ENCODE results near the gene ANXA9. TPM values are rescaled to one million over a fixed set of nuclear protein-coding genes. Genes with fewer than 3 reads are reported as not detected.

ANXA9 gene
- total RNA-seq, 1 donor from 2014 or later: not detected

- intact Hi-C loops (cut with micrococcal nuclease): loop anchor here (10.0 kb wide), 1 partner anchor 736 kb away; the partner anchor contains the start of gene ANP32E
- H3K4me1 Mint-ChIP-seq: peaks cover 40% of the 10 kb centered on the region
Observed at GRCh38 chr1:150970808-150971582, 11.1 kb upstream of the ANXA9 start.

GRCh38 chr1:150971583-150972416, 10.3 kb upstream of the ANXA9 start:
- DNase-seq: no peak
- peak overlapping the region; percentile 63 for H3K27ac Mint-ChIP-seq
- intact Hi-C loops (cut with micrococcal nuclease): loop anchor here (10.0 kb wide), 1 partner anchor 737 kb away; the partner anchor contains the start of gene ANP32E

More at GRCh38 chr1:150970808-150971582, 11.1 kb upstream of the ANXA9 start:
- Mint-ChIP-seq H3K36me3 (ENCODE audit: low read depth) (peaks cover 36% of the 10 kb centered on the region), H3K27ac (peak overlapping the region; percentile 63), H3K4me3 (no peak overlapping the region), H3K9me3 (no peaks in the 10 kb centered on the region), H3K27me3 (no peaks in the 10 kb centered on the region)
- TF ChIP-seq CTCF (IDR thresholded peaks at IDR 0.05): no peak
- DNase-seq: no peak
- ChIA-PET CTCF (no interaction called here), POLR2A (interaction anchor here (0.8 kb wide), 1 partner anchor 1084 kb away, joined by 3 read pairs; a partner anchor contains a TSS)
- no peak for ATAC-seq (ENCODE audit: low read depth)

GRCh38 chr1:150972417-150972940, 9.6 kb upstream of the ANXA9 start:
- Mint-ChIP-seq H3K4me3 (peak overlapping the region; percentile 83), H3K4me1 (peaks cover 53% of the 10 kb centered on the region), H3K27ac (peak overlapping the region; percentile 85), H3K9me3 (no peaks in the 10 kb centered on the region), H3K36me3 (ENCODE audit: low read depth) (peaks cover 21% of the 10 kb centered on the region), H3K27me3 (no peaks in the 10 kb centered on the region)
- ATAC-seq (ENCODE audit: low read depth) (no peak), DNase-seq (no peak)
- POLR2A ChIA-PET: interaction anchor here (0.6 to 2.1 kb wide), 3 partner anchors 23 to 367 kb away, joined by 3 to 9 read pairs (median 4); partner anchors contain the start of gene CTSS
- no peak for TF ChIP-seq CTCF (IDR thresholded peaks at IDR 0.05)
- intact Hi-C loops (cut with micrococcal nuclease): loop anchor here (10.0 kb wide), 1 partner anchor 738 kb away; the partner anchor contains the start of gene ANP32E
- CTCF ChIA-PET: no interaction called here

More at GRCh38 chr1:150971583-150972416, 10.3 kb upstream of the ANXA9 start:
- Mint-ChIP-seq H3K4me1 (peaks cover 46% of the 10 kb centered on the region), H3K4me3 (peak overlapping the region; percentile 83), H3K27me3 (no peaks in the 10 kb centered on the region), H3K9me3 (no peaks in the 10 kb centered on the region), H3K36me3 (ENCODE audit: low read depth) (peaks cover 28% of the 10 kb centered on the region)
- no peak for ATAC-seq (ENCODE audit: low read depth)
- TF ChIP-seq CTCF (IDR thresholded peaks at IDR 0.05): no peak
- CTCF ChIA-PET: no interaction called here
- POLR2A ChIA-PET: interaction anchor here (0.5 to 0.8 kb wide), 2 partner anchors 11 to 1085 kb away, joined by 3 read pairs; a partner anchor contains a TSS

GRCh38 chr1:150973258-150973835, 8.7 kb upstream of the ANXA9 start:
- Mint-ChIP-seq H3K27me3 (no peaks in the 10 kb centered on the region), H3K36me3 (ENCODE audit: low read depth) (peaks cover 12% of the 10 kb centered on the region), H3K27ac (peak overlapping the region; percentile 85), H3K4me1 (peaks cover 58% of the 10 kb centered on the region), H3K4me3 (peak overlapping the region; percentile 83), H3K9me3 (no peaks in the 10 kb centered on the region)
- POLR2A ChIA-PET: interaction anchor here (0.6 to 2.1 kb wide), 16 partner anchors 11 to 524 kb away, joined by 3 to 9 read pairs (median 4); partner anchors contain the start of genes CTSS, ENSA, GABPB2 and MCL1
- intact Hi-C loops (cut with micrococcal nuclease): loop anchor here (10.0 kb wide), 1 partner anchor 739 kb away; the partner anchor contains the start of gene ANP32E
- no peak for ATAC-seq (ENCODE audit: low read depth)
- CTCF ChIA-PET: interaction anchor here (0.7 to 1.1 kb wide), 3 partner anchors 13 to 43 kb away, joined by 3 to 4 read pairs (median 3); no protein-coding TSS in a partner anchor
- no peak for TF ChIP-seq CTCF (IDR thresholded peaks at IDR 0.05)
- peak; percentile 22 for DNase-seq
